B cell (primary cell): ENCODE results near the gene HCFC2. TPM values are rescaled to one million over a fixed set of nuclear protein-coding genes. Genes with fewer than 3 reads are reported as not detected.

Experiments
- ATAC-seq: fragments of 200-7000 bp; cut with Tn5 transposase; one replicate; pipeline ENCODE4 v1.10.0; 2021; ENCODE audit warnings: low read depth, mild to moderate bottlenecking, moderate number of reproducible peaks, moderate library complexity
- CTCF ChIA-PET: fragments of 350-600 bp; sonication (Branson Sonifier 250); formaldehyde crosslinking; loops from one replicate; lab custom pipeline; 2021; ENCODE audit warnings: antibody characterized with exemption, inconsistent platforms; lab: Charles Lee
- POLR2A ChIA-PET: fragments of 350-600 bp; sonication (Branson Sonifier 250); formaldehyde crosslinking; loops from one replicate; lab custom pipeline; 2021; ENCODE audit warnings: antibody characterized with exemption; lab: Charles Lee
- DNase-seq: peaks from one replicate; pipeline ENCODE4 v3.0.0; 2013
- H2AFZ ChIP-seq: 2 replicates; pipeline ENCODE4 v1.6.1; 2012; ENCODE audit warnings: mild to moderate bottlenecking, low read depth, low read length; ENCODE audit not compliant: insufficient read depth, poor library complexity, severe bottlenecking
- H3K27ac ChIP-seq, 2 donors: 1 replicate in 1 of 2; 2 replicates in 1 of 2; pipeline ENCODE4 v1.5.1; 2012 to 2013; ENCODE audit warnings: low read length in 2 of 2, mild to moderate bottlenecking in 2 of 2, moderate library complexity in 1 of 2
- H3K27me3 ChIP-seq, 4 experiments: fragments of 200-600 bp in 1 of 4; sonication (generic) in 1 of 4; replicated peaks in 1 of 4; 1 replicate in 2 of 4; 2 replicates in 2 of 4; pipeline versions ENCODE4 v1.6.1 to v1.7.0; 2013 to 2016; ENCODE audit warnings: low read length in 3 of 4, mild to moderate bottlenecking in 2 of 4, mixed read lengths in 1 of 4, moderate library complexity in 1 of 4; ENCODE audit not compliant: insufficient read depth in 4 of 4, control insufficient read depth in 3 of 4; ENCODE audit errors: control extremely low read depth in 1 of 4
- H3K36me3 ChIP-seq, 2 experiments: replicated peaks in 1 of 2; 1 replicate in 1 of 2; 2 replicates in 1 of 2; pipeline versions ENCODE4 v1.6.1 to v1.7.1; 2013; ENCODE audit warnings: low read length in 1 of 2; ENCODE audit not compliant: insufficient read depth in 2 of 2, control insufficient read depth in 1 of 2; ENCODE audit errors: control extremely low read depth in 1 of 2, extremely low read depth in 1 of 2
- H3K4me1 ChIP-seq, 2 donors: fragments of 200-600 bp in 1 of 2; sonication (generic) in 1 of 2; 1 replicate in 1 of 2; 2 replicates in 1 of 2; pipeline versions ENCODE4 v1.5.1 to v1.6.1; 2013 to 2017; ENCODE audit warnings: low read length in 2 of 2; ENCODE audit not compliant: control insufficient read depth in 2 of 2, insufficient read depth in 2 of 2
- H3K4me2 ChIP-seq: replicated peaks from 2 replicates; pipeline ENCODE3; 2012; ENCODE audit warnings: mild to moderate bottlenecking, low read depth, low read length; ENCODE audit not compliant: poor library complexity, severe bottlenecking
- H3K4me3 ChIP-seq, 5 experiments: fragments of 200-600 bp in 1 of 5; sonication (generic) in 1 of 5; 1 replicate in 3 of 5; 2 replicates in 2 of 5; pipeline versions ENCODE4 v1.5.1 to v1.7.0; 2011 to 2016; ENCODE audit warnings: low read length in 4 of 5, mild to moderate bottlenecking in 4 of 5, low read depth in 2 of 5, control low read depth in 1 of 5, moderate library complexity in 1 of 5; ENCODE audit not compliant: insufficient read depth in 1 of 5; ENCODE audit errors: control extremely low read depth in 1 of 5, extremely low read depth in 1 of 5
- H3K79me2 ChIP-seq: fragments of 200-600 bp; sonication (generic); one replicate; pipeline ENCODE4 v1.6.0; 2016; ENCODE audit warnings: low read length; ENCODE audit not compliant: control insufficient read depth, insufficient read depth
- H3K9ac ChIP-seq: fragments of 200-600 bp; sonication (generic); 2 replicates; pipeline ENCODE4 v1.6.1; 2017; ENCODE audit warnings: mild to moderate bottlenecking, low read length, moderate library complexity
- H3K9me3 ChIP-seq, 3 donors: one replicate each; pipeline versions ENCODE4 v1.6.1 to v1.7.1; 2013; ENCODE audit warnings: low read length in 2 of 3; ENCODE audit not compliant: control insufficient read depth in 2 of 3, insufficient read depth in 1 of 3; ENCODE audit errors: control extremely low read depth in 1 of 3
- H4K20me1 ChIP-seq: 2 replicates; pipeline ENCODE4 v1.6.0; 2012; ENCODE audit warnings: mild to moderate bottlenecking, low read length; ENCODE audit not compliant: insufficient read depth, control insufficient read depth, poor library complexity, severe bottlenecking
- H3K27ac Mint-ChIP-seq: one replicate; pipeline ENCODE4 v1.8.0; 2021; ENCODE audit warnings: mixed read lengths
- H3K27me3 Mint-ChIP-seq: one replicate; pipeline ENCODE4 v1.8.0; 2021; ENCODE audit warnings: mixed read lengths
- H3K4me1 Mint-ChIP-seq: one replicate; pipeline ENCODE4 v1.8.0; 2021; ENCODE audit warnings: mixed read lengths
- H3K4me3 Mint-ChIP-seq: one replicate; pipeline ENCODE4 v1.8.0; 2021; ENCODE audit warnings: mixed read lengths
- H3K9me3 Mint-ChIP-seq: one replicate; pipeline ENCODE4 v1.8.0; 2022; ENCODE audit warnings: mixed read lengths; ENCODE audit not compliant: insufficient read depth
- EZH2 ChIP-seq: IDR thresholded peaks from 2 replicates; pipeline ENCODE4 v1.6.1; 2012; ENCODE audit warnings: borderline replicate concordance, low read depth, mild to moderate bottlenecking, moderate library complexity, low read length; ENCODE audit not compliant: insufficient read depth, poor library complexity, severe bottlenecking
- WGBS: methylation state at CpG from one replicate; pipeline ENCODE4 v1.1.5; 2013; ENCODE audit warnings: missing lambda C conversion rate; ENCODE audit not compliant: insufficient coverage; 5-methylcytosine and 5-hydroxymethylcytosine counted together
- intact Hi-C: fragments of 100-400 bp; cut with micrococcal nuclease; formaldehyde crosslinking; loops from one replicate; pipeline ENCODE4 v1.10.0; 2022
- polyA plus RNA-seq: library from polyadenylated mRNA; depleted of rRNA; stranded (reverse); fragments of >200 nt; gene quantifications from 2 replicates; pipeline ENCODE4 v1.2.3, GENCODE V29; 2012
- total RNA-seq, 2 donors: library from RNA; stranded (reverse); fragments of 120-200 nt in 1 of 2; gene quantifications; 1 replicate in 1 of 2; 2 replicates in 1 of 2; pipeline versions ENCODE4 v1.2.3 to v1.2.4, GENCODE V29; 2013 to 2022
- TF ChIP-seq, protein P1 (sequence below): fragments of 200-600 bp; IDR thresholded peaks from one replicate; pipeline ENCODE4 v1.8.0; 2022; ENCODE audit warnings: antibody characterized with exemption, mild to moderate bottlenecking

HCFC2 gene
- total and polyA plus RNA-seq, 2 donors (not counting 1 experiment from before 2014, with no cell fraction given): 8.2 to 10.5 TPM

GRCh38 chr12:104095289-104095688 lies 31.0 kb downstream of the HCFC2 start:
- no peak for TF ChIP-seq EZH2
- H3K4me1 Mint-ChIP-seq: no peaks in the 10 kb centered on the region
- Histone ChIP-seq H3K4me1 (no peaks in the 10 kb centered on the region), H3K9ac (no peak overlapping the region), H2AFZ (no peak overlapping the region), H3K36me3 (peaks cover 26 to 49% of the 10 kb centered on the region in 2 experiments), H4K20me1 (no peaks in the 10 kb centered on the region), H3K9me3 (no peaks in the 10 kb centered on the region), H3K27ac (no peak overlapping the region), H3K4me2 (no peak overlapping the region), H3K27me3 (no peaks in the 10 kb centered on the region), H3K4me3 (no peak overlapping the region), H3K79me2 (no peaks in the 10 kb centered on the region)
- DNase-seq (no peak), ATAC-seq (no peak)
- ChIA-PET CTCF (no interaction called here), POLR2A (no interaction called here)
- WGBS: no CpG with 5 or more reads among the region's 1 CpG
- intact Hi-C loops: no loop called here
- no peaks in the 10 kb centered on the region for H3K9me3 Mint-ChIP-seq
- H3K4me3 Mint-ChIP-seq: no peak overlapping the region
- no peaks in the 10 kb centered on the region for H3K27me3 Mint-ChIP-seq
- H3K27ac Mint-ChIP-seq: no peak overlapping the region

DNA sequence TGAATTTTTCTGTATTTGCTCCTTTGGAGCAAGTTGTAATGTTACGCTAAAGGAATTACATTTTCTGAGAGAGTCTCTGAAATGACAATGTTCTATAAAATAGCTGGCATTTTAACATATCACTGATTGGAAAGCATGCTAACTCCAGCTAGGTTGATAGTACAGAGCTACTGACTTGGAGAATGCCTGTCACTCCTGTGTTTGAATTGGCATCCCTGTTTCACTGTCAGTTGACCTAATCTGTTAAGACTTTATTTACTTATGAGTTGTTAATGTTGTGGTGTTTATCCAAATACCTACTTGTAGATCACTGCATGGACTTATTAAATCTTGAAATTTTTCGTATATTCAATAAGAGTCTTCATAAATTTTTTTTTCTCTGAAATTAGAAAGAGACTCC lies 33.6 kb downstream of the HCFC2 start:
- Histone ChIP-seq H3K9ac (no peak overlapping the region), H3K36me3 (peaks cover 25 to 43% of the 10 kb centered on the region in 2 experiments), H2AFZ (no peak overlapping the region), H3K27ac (no peak overlapping the region), H3K9me3 (no peaks in the 10 kb centered on the region), H4K20me1 (no peaks in the 10 kb centered on the region), H3K4me3 (no peak overlapping the region), H3K79me2 (no peaks in the 10 kb centered on the region), H3K27me3 (no peaks in the 10 kb centered on the region), H3K4me1 (no peaks in the 10 kb centered on the region), H3K4me2 (no peak overlapping the region)
- H3K27me3 Mint-ChIP-seq: no peaks in the 10 kb centered on the region
- H3K4me3 Mint-ChIP-seq: no peak overlapping the region
- no peak for TF ChIP-seq EZH2
- TF ChIP-seq, protein P1, sequence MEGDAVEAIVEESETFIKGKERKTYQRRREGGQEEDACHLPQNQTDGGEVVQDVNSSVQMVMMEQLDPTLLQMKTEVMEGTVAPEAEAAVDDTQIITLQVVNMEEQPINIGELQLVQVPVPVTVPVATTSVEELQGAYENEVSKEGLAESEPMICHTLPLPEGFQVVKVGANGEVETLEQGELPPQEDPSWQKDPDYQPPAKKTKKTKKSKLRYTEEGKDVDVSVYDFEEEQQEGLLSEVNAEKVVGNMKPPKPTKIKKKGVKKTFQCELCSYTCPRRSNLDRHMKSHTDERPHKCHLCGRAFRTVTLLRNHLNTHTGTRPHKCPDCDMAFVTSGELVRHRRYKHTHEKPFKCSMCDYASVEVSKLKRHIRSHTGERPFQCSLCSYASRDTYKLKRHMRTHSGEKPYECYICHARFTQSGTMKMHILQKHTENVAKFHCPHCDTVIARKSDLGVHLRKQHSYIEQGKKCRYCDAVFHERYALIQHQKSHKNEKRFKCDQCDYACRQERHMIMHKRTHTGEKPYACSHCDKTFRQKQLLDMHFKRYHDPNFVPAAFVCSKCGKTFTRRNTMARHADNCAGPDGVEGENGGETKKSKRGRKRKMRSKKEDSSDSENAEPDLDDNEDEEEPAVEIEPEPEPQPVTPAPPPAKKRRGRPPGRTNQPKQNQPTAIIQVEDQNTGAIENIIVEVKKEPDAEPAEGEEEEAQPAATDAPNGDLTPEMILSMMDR: no peak
- intact Hi-C loops: no loop called here
- H3K9me3 Mint-ChIP-seq: no peaks in the 10 kb centered on the region
- CTCF ChIA-PET: interaction anchor here (1.2 to 2.1 kb wide), 4 partner anchors 8 to 40 kb away, joined by 4 to 8 read pairs (median 4); no protein-coding TSS in a partner anchor
- no CpG with 5 or more reads among the region's 2 CpGs for WGBS
- DNase-seq (no peak), ATAC-seq (no peak)
- H3K4me1 Mint-ChIP-seq: no peaks in the 10 kb centered on the region
- no peak overlapping the region for H3K27ac Mint-ChIP-seq
- POLR2A ChIA-PET: no interaction called here
